NCI-H748 treated with DMSO at 0.1 percent for 48 hours (cell line): ENCODE measurements around the gene SLX4IP.
"Not testable (repeated sequence)": the region's sequence is repeated elsewhere in the genome, so short reads cannot be mapped to it uniquely, and the experiment has no call there.

Source experiments
- DNase-seq: peaks from one replicate; lab custom pipeline; 2025; lab: John Stamatoyannopoulos, UW

SLX4IP gene

GRCh38 chr20:10434832-10435812 is at the start of gene SLX4IP:
SLX4IP (plus strand) TSS chr20:10435305; CDS start chr20:10458205, 22,900 bp downstream.
- DNase-seq: peak; percentile 99

DNA sequence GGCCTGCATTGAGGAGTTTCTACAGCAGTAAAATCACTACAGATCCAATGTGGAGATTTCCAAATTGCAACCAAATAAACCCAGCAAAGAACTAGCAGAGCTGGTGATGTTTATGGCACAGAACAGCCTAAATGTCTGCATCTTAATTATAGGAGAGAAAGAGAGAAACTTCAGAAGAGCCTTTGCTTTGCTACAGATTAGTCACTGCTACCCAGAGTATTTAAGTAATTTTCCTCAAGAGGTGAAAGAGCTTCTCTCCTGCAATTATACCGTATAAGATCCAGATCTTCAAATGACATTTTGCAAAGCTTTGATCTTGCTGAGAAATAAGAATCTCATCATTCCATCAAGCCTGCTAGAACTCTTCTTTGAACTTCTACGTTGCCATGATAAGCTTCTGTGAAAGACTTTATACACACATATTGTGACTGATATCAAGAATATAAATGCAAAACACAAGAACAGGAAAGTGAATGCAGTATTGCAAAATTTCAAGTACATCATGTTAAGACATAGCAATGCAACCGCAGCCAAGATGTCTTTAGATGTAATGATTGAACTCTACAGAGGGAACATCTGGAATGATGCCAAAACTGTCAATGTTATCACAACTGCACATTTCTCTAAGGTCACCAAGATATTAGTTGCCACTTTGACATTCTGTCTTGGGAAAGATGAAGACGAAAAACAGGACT is 49.1 kb upstream of the SLX4IP start:
- DNase-seq: no peak

DNA sequence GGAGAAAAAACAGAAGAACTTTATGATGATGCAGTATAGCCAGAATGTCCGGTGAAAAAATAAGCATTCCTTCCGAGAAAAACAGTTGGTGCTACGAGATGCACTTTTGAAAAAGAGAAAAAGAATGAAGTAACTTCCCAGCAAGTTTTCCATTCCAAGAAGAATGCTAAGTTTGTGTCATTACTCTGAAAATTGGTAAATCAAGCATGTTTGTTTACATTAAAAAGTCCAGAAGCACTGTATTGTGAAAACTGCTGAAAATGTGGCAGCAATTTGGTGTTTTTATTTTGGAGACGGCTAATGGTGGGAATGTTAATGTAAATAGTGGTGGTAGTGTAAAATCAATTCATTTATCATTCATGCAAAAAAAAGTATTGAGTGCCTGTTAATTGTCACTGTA is 47.4 kb upstream of the SLX4IP start:
- no peak for DNase-seq

DNA sequence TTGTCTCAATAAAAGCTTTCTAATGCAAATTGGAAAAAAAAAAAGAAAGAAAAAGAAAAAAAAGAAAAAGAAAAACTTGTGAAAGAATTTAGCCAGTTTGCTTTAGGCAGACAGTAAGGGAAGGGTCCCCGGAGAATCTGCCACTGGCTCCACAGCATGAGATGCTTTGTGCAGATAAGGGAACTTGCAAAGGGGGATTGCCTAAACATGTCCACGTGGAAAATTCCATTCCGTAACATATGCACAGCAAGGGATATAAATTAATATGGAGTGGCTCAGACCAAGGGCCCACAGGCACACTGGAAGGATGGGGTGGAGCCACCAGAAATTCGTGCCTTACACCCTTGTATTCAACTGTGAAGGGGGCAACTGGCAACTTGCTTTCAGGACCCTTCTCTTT is 46.5 kb upstream of the SLX4IP start:
- no peak for DNase-seq

- no peak for DNase-seq
These were observed 44.4 kb upstream of the SLX4IP start for GRCh38 chr20:10390709-10391108.

DNA sequence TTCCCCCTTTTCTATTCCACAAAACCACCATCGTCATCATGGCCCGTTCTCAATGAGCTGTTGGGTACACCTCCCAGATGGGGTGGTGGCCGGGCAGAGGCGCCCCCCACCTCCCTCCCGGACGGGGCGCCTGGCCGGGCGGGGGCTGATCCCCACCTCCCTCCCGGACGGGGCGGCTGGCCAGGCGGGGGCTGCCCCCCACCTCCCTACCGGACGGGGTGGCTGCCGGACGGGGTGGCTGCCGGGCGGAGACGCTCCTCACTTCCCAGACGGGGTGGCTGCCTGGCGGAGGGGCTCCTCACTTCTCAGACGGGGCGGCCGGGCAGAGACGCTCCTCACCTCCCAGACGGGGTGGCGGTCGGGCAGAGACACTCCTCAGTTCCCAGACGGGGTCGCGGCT is 40.4 kb upstream of the SLX4IP start:
- not testable (repeated sequence) for DNase-seq

DNA sequence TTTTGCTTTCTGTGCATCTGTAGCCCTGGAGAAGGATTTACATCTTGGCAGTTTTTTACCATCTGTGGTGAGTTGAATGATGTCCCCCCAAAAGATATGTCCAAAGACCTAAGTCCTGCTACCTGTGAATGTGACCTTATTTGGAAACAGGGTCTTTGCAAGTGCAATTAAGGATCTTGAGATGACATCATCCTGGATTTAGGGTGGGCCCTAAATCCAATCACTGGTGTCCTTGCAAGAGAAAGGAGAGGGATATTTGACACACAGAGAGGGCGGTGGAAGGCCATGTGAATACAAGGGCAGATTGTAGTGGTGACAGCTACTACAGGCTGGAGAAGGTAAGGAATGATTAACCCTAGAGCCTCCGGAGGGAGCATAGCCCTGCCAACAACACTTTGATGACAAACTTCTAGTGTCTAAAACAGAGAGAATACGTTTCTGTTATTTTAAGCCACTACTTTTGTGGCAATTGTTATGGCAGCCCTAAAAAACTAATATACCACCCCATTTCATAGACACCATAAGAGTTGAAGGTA is 36.2 kb upstream of the SLX4IP start:
- DNase-seq: no peak

DNA sequence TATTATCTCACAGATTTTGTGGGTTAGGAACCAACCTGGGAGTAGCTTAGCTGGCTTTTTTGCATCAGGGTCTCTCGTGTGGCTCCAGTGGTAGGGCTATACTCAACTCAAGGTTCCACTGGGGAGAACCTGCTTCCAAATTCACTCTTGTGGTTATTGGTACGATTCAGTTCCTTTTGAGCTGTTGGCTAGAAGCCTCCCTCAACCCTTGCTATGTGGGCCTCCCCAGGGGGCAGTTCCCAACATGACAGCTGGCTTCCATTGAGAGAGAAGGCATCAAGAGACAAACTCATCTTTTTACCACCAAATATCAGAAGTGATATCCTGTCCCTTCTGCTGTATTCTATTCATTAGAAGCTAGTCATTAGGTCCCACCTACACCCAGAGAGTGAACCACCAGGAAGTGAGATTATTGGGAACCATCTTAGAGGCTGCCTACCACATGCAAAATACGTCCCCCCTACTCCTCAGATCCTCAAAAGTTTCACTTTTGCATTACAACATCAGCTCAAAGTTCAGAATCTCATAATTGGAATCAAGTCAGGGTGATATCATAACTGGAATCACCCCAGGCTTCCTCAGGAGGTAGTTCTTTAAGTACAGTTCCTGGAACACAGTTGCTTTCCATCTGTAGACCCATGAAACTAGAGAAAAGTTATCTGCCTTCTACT is 32.0 kb upstream of the SLX4IP start:
- DNase-seq: no peak

DNA sequence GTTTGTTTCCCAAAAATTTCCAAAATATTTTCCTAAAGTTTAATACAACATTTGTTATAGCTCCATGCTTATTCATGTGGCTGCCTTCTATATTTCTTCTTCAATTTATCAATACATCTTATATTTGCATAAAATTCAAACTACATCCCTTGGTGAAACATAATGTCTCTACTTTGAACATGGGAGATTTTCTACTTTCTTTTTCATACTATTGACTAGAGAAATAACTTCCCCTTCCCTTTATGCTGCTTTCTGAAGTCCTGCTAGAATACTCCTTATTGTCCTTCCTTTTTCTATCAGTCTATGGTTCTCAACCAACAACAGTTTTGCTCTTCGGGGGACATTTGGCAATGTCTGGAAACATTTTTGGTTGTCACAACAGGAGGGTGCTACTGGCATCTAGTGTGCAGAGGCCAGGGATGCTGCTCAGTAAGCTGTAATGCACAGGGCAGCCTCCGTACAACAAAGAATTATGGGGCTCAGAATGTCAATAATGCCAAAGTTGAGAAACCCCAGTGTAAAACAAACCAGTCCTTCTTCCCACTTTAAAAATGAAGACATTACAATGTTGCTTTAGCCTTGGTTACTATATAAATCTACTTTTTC is 31.0 kb upstream of the SLX4IP start:
- no peak for DNase-seq

DNA sequence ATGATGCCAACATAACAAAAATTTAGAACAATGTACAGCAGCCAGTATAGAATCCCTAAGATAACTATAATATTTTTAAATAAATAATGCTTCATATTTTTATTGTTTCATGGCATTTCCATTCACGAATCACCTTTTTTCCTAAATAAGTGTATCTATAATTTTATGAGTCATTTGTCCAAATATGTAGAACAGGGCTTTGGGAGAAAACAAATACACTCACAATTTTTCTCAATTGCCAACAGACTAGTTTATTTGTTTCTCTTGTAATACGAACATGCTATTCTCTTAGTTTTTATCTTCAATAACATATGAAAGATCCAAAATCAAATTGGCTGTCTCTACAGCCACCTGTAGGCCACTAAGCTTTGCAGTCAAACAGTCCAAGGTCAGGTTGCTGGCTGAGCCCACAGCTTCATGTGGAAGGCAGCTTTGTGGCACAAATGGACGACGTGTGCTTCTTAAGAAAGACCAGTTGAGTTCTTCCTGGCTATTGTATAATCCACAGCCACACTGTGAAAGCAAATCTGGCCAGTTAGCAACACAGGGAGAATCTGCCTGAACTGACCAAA is 30.1 kb upstream of the SLX4IP start:
- DNase-seq: no peak

- no peak for DNase-seq
These were observed 26.8 kb upstream of the SLX4IP start for GRCh38 chr20:10408108-10408813.

- DNase-seq: no peak
These were observed 23.4 kb upstream of the SLX4IP start for GRCh38 chr20:10411673-10412072.

DNA sequence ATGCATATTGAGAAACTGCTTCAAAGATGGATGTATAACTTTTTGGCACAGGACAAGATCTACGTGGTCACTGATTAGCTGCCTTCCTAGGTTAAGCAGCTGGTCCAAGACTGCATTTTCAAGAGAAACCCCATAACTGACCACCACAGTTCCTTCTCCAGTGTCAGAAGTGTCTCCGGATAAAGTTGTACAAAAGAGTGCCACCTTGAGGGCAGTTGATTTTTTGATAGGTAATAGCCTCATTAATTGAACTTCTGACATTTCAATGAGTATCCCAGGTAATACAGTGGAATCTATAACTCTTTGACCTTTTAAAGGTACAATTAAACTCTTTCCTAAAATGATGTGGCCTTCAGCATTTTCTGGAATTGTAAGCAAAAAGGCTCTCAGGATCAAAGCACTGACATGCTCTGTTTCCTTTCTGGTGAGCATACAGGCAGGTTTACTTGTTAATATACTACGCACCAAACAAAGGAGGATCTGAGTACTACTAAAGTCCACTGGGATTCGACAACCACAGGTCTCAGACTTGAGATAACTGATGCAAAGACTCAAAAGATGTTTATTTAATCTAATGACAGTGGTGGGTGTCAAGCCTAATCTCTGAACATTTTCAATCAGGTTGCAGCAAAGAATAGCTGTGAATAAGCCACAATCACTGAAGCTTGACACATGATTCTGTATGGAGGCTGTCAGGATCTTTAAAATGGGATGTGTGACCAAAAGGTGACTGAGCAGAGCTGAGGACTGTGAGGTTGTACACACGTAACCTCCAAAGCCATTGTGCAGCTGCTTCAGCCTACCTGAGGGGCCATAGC is 22.3 kb upstream of the SLX4IP start:
- peak; percentile 12 for DNase-seq

DNA sequence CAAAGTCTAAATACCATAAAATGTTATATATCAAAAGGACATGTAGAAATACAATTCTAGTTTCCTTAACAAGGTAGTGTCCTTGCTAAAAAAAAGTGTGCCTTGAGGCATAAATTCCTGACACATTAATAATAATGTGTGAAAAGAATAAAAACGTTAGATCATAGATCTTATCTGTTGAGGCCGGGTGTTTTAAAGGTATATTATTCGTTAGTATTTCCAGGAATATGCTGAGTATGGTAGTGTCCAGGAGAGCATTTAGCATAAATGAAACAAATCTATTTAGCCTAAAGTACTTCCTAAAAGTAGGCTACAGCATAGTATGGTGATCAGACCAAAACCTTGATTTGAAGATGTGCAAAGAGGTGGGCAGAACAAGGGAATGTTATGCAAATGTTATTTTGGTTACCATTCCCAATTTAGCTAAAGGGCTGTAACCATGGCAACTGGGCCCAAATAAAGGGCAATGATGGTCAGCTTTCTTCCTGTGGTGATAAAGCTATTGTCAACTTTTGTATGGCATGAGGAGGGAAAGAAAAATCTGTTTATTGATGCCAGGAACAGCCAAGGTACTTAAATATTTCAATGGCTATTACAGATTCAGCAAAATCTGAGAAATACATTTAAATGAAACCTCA is 20.0 kb upstream of the SLX4IP start:
- DNase-seq: no peak

DNA sequence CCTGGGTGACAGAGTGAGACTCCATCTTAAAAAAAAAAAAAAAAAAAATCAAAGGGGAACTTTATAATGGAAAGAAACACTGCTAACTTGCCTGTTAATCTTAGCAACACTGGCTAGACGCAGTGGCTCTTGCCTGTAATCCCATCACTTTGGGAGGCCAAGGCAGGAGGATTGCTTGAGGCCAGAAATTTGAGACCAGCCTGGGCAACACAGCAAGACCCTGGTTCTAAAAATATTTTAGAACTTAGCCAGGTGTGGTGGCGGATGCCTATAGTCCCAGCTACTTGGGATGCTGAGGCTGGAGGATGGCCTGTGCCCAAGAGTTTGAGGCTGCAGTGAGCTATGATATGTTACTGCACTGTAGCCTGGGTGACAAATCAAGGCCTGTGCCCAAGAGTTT is 17.9 kb upstream of the SLX4IP start:
- not testable (repeated sequence) for DNase-seq

DNA sequence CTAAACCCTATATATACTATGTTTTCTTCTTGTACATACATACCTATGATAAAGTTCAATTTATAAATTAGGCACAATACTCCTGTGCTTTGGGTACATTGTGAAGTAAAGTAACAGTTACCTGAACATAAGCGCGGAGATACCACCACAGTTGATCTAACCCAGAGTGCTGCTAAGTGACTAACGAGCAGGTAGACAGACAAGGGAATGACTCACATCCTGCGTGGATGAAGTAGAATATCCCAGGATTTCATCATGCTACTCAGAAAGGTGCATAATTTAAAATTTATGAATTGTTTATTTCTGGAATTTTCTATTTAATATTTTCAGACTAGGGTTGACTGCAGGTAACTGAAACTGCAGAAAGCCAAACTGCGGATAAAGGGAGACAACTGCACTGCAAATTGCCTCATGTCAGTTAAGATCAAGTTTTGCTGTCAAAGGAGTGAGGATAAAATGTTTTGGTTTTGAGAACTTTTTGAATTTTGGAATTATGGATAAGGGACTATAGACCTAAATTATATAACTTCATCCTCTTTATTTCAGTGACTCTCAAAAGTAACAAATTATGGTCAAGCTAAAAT is 15.5 kb upstream of the SLX4IP start:
- no peak for DNase-seq

DNA sequence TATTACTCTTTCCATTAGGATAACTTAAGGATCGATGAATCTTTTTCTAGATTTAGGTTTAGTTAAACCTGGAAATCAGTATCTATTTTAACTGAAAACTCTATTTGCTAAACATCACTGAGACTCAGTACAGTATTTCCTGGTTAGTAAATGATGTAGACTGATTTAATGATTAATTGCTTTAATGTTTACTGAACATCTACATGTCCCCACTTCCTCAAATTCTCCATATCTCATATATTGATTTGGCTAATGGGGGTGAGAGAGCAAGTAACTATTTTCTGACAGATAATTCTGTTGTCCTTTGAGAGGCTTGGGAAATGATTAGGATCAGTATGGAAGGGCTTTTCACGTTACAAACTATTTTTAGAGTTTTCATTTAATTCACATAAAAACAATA is 11.4 kb upstream of the SLX4IP start:
- DNase-seq: no peak

DNA sequence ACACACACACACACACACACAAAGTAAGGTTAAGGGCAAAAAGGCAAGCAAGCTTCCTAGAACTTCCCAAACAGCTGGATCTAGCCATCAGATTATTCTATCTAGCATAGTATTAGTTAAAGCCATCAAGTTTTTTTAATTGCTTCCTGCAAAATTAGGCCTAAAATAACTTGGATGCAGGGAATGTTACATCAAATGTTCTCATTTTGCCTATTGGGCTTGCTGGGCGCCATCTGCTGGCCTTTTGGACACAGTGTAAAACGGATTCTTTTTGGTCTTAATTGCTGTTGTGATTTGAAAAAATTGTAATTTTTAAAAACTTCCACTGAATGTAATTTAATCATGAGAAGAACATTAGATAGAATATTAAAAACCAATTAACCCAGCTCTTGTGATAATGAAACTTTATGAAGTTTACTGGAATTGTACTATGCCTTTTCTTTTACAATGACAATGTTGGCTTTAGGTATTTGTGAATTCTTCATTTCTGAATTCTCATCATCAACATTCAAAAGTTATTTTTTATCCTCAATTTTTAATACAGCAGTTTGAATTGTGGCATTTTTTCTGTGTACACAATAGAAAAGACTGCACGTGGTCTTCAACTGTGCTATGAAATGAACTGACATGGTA is 7.9 kb upstream of the SLX4IP start:
- DNase-seq: peak; percentile 28

GRCh38 chr20:10428008-10428407 is 7.1 kb upstream of the SLX4IP start:
- DNase-seq: no peak
